GM23338 (cell line): ENCODE results near the gene YOD1. TPM values are rescaled to one million over a fixed set of nuclear protein-coding genes. Genes with fewer than 3 reads are reported as not detected.

Experiments used
- ATAC-seq: fragments of 200-7000 bp; cut with Tn5 transposase; 3 replicates; pipeline ENCODE4 v1.9.1; 2020
- DNase-seq: peaks from one replicate; pipeline ENCODE4 v3.0.0-alpha.2; 2015; ENCODE audit warnings: low spot score
- H2AFZ ChIP-seq: fragments of 200-600 bp; sonication (generic); 2 replicates; pipeline ENCODE4 v1.8.0; 2016; ENCODE audit warnings: antibody characterized with exemption, mild to moderate bottlenecking, moderate library complexity
- H3F3A ChIP-seq: fragments of 200-600 bp; sonication (generic); replicated peaks from 2 replicates; pipeline ENCODE4 v1.8.0; 2017; ENCODE audit warnings: antibody characterized with exemption, mixed run types, low read depth
- H3K27ac ChIP-seq: fragments of 200-600 bp; sonication (generic); 2 replicates; pipeline ENCODE4 v1.6.1; 2016; ENCODE audit warnings: low read depth
- H3K27me3 ChIP-seq: fragments of 200-600 bp; sonication (generic); 2 replicates; pipeline ENCODE4 v1.8.0; 2016; ENCODE audit warnings: mild to moderate bottlenecking, mixed run types, moderate library complexity; ENCODE audit not compliant: insufficient read depth
- H3K36me3 ChIP-seq: fragments of 200-600 bp; sonication (generic); 2 replicates; pipeline ENCODE4 v1.8.0; 2016; ENCODE audit warnings: mild to moderate bottlenecking; ENCODE audit not compliant: insufficient read depth
- H3K4me1 ChIP-seq: fragments of 200-600 bp; sonication (generic); 2 replicates; pipeline ENCODE4 v1.8.0; 2016; ENCODE audit warnings: mild to moderate bottlenecking, moderate library complexity; ENCODE audit not compliant: insufficient read depth
- H3K4me2 ChIP-seq: fragments of 200-600 bp; sonication (generic); 2 replicates; pipeline ENCODE4 v1.7.1; 2017; ENCODE audit warnings: mixed run types
- H3K4me3 ChIP-seq: fragments of 200-600 bp; sonication (generic); 2 replicates; pipeline ENCODE4 v1.6.1; 2016; ENCODE audit warnings: mixed run types
- H3K79me2 ChIP-seq: fragments of 200-600 bp; sonication (generic); replicated peaks from 2 replicates; pipeline ENCODE4 v1.8.0; 2017; ENCODE audit warnings: mild to moderate bottlenecking; ENCODE audit not compliant: insufficient read depth
- H3K9me2 ChIP-seq: fragments of 200-600 bp; sonication (generic); 2 replicates; pipeline ENCODE4 v1.8.0; 2017; ENCODE audit not compliant: insufficient read depth
- H4K20me1 ChIP-seq: fragments of 200-600 bp; sonication (generic); replicated peaks from 2 replicates; pipeline ENCODE4 v1.8.0; 2017; ENCODE audit warnings: mild to moderate bottlenecking; ENCODE audit not compliant: insufficient read depth
- H3K27ac Mint-ChIP-seq: 2 replicates; pipeline ENCODE4 v1.8.0; 2020; ENCODE audit warnings: inconsistent platforms, mild to moderate bottlenecking, moderate library complexity, mixed read lengths
- H3K27me3 Mint-ChIP-seq: 3 replicates; pipeline ENCODE4 v1.8.0; 2022; ENCODE audit warnings: low read depth, mild to moderate bottlenecking, moderate library complexity, mixed read lengths, inconsistent platforms; ENCODE audit not compliant: insufficient read depth, poor library complexity
- H3K36me3 Mint-ChIP-seq: 3 replicates; pipeline ENCODE4 v1.8.0; 2021; ENCODE audit warnings: low read depth, mild to moderate bottlenecking, inconsistent platforms, moderate library complexity, mixed read lengths
- H3K4me1 Mint-ChIP-seq: 3 replicates; pipeline ENCODE4 v1.8.0; 2020; ENCODE audit warnings: mild to moderate bottlenecking, inconsistent platforms, mixed read lengths
- H3K4me3 Mint-ChIP-seq: 3 replicates; pipeline ENCODE4 v1.8.0; 2021; ENCODE audit warnings: moderate library complexity, mild to moderate bottlenecking, inconsistent platforms, mixed read lengths
- H3K9me3 Mint-ChIP-seq: 3 replicates; pipeline ENCODE4 v1.8.0; 2020; ENCODE audit warnings: moderate library complexity, mild to moderate bottlenecking, inconsistent platforms, mixed read lengths
- EZH2 ChIP-seq: fragments of 200-600 bp; sonication (generic); IDR thresholded peaks from one replicate; pipeline ENCODE4 v1.8.0; 2017; ENCODE audit warnings: antibody characterized with exemption, mild to moderate bottlenecking, low read depth; ENCODE audit not compliant: unreplicated experiment
- JUNB ChIP-seq: IDR thresholded peaks from one replicate; pipeline ENCODE4 v1.6.1; 2016; ENCODE audit warnings: antibody characterized with exemption; ENCODE audit not compliant: unreplicated experiment
- POLR2AphosphoS5 ChIP-seq: IDR thresholded peaks from 2 replicates; pipeline ENCODE4 v1.6.1; 2016; ENCODE audit warnings: antibody characterized with exemption, low read depth
- STAT1 ChIP-seq: IDR thresholded peaks from one replicate; pipeline ENCODE4 v1.6.1; 2016; ENCODE audit warnings: antibody characterized with exemption; ENCODE audit not compliant: unreplicated experiment
- ZNF114 ChIP-seq: fragments of 250-450 bp; sonication (Bioruptor Pico); IDR thresholded peaks from 2 replicates; pipeline ENCODE4 v1.5.0; 2020; ENCODE audit warnings: mild to moderate bottlenecking, moderate library complexity
- ZNF331 ChIP-seq: fragments of 250-450 bp; sonication (Bioruptor Pico); IDR thresholded peaks from 2 replicates; pipeline ENCODE4 v1.5.0; 2020; ENCODE audit warnings: low read depth, mild to moderate bottlenecking, moderate library complexity
- polyA plus RNA-seq: library from polyadenylated mRNA; unstranded; fragments of >200 nt; fragmentation: Nextera tagmentation; extraction: Ambion mirVana; gene quantifications from 2 replicates; pipeline ENCODE4 v1.2.1, GENCODE V29; 2016
- total RNA-seq: library from RNA; depleted of rRNA; stranded (reverse); fragments of >200 nt; shearing (Covaris generic); gene quantifications from 2 replicates; pipeline ENCODE4 v1.2.3, GENCODE V29; 2014
- TF ChIP-seq, protein P1 (sequence below): IDR thresholded peaks from one replicate; pipeline ENCODE4 v1.6.1; 2018; ENCODE audit warnings: antibody characterized with exemption; ENCODE audit not compliant: unreplicated experiment
- TF ChIP-seq, protein P2 (sequence below), 2 experiments: fragments of 200-600 bp in 1 of 2; sonication (generic) in 1 of 2; conservative IDR thresholded peaks; 2 replicates each; pipeline versions ENCODE4 v1.5.1 to v1.6.1; 2016 to 2017; ENCODE audit warnings: antibody characterized with exemption in 2 of 2, low read depth in 2 of 2, mild to moderate bottlenecking in 2 of 2, moderate library complexity in 1 of 2
- TF ChIP-seq, protein P3 (sequence below): IDR thresholded peaks from 2 replicates; pipeline ENCODE4 v1.6.1; 2016; ENCODE audit warnings: antibody characterized with exemption
- TF ChIP-seq, protein P4 (sequence below): fragments of 250-450 bp; sonication (Bioruptor Pico); IDR thresholded peaks from 2 replicates; pipeline ENCODE4 v1.5.0; 2020; ENCODE audit warnings: mild to moderate bottlenecking, moderate library complexity

The YOD1 gene
- total and polyA plus RNA-seq, 2 experiments from 2014 or later, result 4.6 to 21.9 TPM

DNA sequence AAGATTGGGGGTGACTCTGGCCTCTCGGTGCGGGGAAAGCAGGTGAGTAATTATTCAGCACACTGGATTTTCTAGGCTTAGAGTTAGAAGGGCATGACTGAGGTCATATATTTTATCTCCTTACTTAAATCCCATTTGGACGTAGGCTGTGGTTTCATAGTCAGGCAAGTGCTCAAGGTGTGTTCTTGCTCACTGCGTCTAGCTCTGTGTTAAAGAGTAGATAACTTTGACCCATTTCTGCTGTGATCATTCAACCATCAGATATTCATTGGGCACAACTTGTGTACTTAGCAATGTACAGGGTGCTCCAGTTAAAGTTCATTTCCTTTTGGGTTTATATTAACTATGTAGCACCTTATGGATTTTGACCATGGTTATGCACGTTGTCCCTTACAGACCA is 16.7 kb upstream of the YOD1 start:
- H3K4me3 ChIP-seq, result no peak overlapping the region
- ATAC-seq (no peak), DNase-seq (no peak)
- no peaks in the 10 kb centered on the region for H3K9me2 ChIP-seq
- peaks cover 40% of the 10 kb centered on the region for H3K36me3 Mint-ChIP-seq
- H3K4me2 ChIP-seq, result no peak overlapping the region
- TF ChIP-seq, protein P1, sequence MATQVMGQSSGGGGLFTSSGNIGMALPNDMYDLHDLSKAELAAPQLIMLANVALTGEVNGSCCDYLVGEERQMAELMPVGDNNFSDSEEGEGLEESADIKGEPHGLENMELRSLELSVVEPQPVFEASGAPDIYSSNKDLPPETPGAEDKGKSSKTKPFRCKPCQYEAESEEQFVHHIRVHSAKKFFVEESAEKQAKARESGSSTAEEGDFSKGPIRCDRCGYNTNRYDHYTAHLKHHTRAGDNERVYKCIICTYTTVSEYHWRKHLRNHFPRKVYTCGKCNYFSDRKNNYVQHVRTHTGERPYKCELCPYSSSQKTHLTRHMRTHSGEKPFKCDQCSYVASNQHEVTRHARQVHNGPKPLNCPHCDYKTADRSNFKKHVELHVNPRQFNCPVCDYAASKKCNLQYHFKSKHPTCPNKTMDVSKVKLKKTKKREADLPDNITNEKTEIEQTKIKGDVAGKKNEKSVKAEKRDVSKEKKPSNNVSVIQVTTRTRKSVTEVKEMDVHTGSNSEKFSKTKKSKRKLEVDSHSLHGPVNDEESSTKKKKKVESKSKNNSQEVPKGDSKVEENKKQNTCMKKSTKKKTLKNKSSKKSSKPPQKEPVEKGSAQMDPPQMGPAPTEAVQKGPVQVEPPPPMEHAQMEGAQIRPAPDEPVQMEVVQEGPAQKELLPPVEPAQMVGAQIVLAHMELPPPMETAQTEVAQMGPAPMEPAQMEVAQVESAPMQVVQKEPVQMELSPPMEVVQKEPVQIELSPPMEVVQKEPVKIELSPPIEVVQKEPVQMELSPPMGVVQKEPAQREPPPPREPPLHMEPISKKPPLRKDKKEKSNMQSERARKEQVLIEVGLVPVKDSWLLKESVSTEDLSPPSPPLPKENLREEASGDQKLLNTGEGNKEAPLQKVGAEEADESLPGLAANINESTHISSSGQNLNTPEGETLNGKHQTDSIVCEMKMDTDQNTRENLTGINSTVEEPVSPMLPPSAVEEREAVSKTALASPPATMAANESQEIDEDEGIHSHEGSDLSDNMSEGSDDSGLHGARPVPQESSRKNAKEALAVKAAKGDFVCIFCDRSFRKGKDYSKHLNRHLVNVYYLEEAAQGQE, result no peak
- no peak for TF ChIP-seq STAT1
- no peak for TF ChIP-seq JUNB
- TF ChIP-seq ZNF331 (CRISPR knock-in tag), result no peak
- TF ChIP-seq, protein P2, sequence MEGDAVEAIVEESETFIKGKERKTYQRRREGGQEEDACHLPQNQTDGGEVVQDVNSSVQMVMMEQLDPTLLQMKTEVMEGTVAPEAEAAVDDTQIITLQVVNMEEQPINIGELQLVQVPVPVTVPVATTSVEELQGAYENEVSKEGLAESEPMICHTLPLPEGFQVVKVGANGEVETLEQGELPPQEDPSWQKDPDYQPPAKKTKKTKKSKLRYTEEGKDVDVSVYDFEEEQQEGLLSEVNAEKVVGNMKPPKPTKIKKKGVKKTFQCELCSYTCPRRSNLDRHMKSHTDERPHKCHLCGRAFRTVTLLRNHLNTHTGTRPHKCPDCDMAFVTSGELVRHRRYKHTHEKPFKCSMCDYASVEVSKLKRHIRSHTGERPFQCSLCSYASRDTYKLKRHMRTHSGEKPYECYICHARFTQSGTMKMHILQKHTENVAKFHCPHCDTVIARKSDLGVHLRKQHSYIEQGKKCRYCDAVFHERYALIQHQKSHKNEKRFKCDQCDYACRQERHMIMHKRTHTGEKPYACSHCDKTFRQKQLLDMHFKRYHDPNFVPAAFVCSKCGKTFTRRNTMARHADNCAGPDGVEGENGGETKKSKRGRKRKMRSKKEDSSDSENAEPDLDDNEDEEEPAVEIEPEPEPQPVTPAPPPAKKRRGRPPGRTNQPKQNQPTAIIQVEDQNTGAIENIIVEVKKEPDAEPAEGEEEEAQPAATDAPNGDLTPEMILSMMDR (conservative IDR thresholded peaks at IDR 0.05; ENCODE audit: low read depth in 2 of 2), result no peak
- TF ChIP-seq ZNF114, result no peak
- TF ChIP-seq, protein P3, sequence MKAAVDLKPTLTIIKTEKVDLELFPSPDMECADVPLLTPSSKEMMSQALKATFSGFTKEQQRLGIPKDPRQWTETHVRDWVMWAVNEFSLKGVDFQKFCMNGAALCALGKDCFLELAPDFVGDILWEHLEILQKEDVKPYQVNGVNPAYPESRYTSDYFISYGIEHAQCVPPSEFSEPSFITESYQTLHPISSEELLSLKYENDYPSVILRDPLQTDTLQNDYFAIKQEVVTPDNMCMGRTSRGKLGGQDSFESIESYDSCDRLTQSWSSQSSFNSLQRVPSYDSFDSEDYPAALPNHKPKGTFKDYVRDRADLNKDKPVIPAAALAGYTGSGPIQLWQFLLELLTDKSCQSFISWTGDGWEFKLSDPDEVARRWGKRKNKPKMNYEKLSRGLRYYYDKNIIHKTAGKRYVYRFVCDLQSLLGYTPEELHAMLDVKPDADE, result no peak
- TF ChIP-seq EZH2, result no peak
- TF ChIP-seq, protein P4, sequence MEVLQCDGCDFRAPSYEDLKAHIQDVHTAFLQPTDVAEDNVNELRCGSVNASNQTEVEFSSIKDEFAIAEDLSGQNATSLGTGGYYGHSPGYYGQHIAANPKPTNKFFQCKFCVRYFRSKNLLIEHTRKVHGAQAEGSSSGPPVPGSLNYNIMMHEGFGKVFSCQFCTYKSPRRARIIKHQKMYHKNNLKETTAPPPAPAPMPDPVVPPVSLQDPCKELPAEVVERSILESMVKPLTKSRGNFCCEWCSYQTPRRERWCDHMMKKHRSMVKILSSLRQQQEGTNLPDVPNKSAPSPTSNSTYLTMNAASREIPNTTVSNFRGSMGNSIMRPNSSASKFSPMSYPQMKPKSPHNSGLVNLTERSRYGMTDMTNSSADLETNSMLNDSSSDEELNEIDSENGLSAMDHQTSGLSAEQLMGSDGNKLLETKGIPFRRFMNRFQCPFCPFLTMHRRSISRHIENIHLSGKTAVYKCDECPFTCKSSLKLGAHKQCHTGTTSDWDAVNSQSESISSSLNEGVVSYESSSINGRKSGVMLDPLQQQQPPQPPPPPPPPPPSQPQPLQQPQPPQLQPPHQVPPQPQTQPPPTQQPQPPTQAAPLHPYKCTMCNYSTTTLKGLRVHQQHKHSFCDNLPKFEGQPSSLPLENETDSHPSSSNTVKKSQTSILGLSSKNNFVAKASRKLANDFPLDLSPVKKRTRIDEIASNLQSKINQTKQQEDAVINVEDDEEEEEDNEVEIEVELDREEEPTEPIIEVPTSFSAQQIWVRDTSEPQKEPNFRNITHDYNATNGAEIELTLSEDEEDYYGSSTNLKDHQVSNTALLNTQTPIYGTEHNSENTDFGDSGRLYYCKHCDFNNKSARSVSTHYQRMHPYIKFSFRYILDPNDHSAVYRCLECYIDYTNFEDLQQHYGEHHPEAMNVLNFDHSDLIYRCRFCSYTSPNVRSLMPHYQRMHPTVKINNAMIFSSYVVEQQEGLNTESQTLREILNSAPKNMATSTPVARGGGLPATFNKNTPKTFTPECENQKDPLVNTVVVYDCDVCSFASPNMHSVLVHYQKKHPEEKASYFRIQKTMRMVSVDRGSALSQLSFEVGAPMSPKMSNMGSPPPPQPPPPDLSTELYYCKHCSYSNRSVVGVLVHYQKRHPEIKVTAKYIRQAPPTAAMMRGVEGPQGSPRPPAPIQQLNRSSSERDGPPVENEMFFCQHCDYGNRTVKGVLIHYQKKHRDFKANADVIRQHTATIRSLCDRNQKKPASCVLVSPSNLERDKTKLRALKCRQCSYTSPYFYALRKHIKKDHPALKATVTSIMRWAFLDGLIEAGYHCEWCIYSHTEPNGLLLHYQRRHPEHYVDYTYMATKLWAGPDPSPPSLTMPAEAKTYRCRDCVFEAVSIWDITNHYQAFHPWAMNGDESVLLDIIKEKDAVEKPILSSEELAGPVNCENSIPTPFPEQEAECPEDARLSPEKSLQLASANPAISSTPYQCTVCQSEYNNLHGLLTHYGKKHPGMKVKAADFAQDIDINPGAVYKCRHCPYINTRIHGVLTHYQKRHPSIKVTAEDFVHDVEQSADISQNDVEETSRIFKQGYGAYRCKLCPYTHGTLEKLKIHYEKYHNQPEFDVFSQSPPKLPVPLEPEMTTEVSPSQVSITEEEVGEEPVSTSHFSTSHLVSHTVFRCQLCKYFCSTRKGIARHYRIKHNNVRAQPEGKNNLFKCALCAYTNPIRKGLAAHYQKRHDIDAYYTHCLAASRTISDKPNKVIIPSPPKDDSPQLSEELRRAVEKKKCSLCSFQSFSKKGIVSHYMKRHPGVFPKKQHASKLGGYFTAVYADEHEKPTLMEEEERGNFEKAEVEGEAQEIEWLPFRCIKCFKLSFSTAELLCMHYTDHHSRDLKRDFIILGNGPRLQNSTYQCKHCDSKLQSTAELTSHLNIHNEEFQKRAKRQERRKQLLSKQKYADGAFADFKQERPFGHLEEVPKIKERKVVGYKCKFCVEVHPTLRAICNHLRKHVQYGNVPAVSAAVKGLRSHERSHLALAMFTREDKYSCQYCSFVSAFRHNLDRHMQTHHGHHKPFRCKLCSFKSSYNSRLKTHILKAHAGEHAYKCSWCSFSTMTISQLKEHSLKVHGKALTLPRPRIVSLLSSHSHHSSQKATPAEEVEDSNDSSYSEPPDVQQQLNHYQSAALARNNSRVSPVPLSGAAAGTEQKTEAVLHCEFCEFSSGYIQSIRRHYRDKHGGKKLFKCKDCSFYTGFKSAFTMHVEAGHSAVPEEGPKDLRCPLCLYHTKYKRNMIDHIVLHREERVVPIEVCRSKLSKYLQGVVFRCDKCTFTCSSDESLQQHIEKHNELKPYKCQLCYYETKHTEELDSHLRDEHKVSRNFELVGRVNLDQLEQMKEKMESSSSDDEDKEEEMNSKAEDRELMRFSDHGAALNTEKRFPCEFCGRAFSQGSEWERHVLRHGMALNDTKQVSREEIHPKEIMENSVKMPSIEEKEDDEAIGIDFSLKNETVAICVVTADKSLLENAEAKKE (CRISPR knock-in tag), result no peak
- TF ChIP-seq POLR2AphosphoS5, result no peak
- no peaks in the 10 kb centered on the region for H3K4me1 ChIP-seq
- H3K4me1 Mint-ChIP-seq, result no peaks in the 10 kb centered on the region
- no peaks in the 10 kb centered on the region for H3F3A ChIP-seq
- H3K4me3 Mint-ChIP-seq, result no peak overlapping the region
- H3K27ac Mint-ChIP-seq, result no peak overlapping the region
- H3K36me3 ChIP-seq, result peaks cover 5% of the 10 kb centered on the region
- no peak overlapping the region for H3K27ac ChIP-seq
- no peaks in the 10 kb centered on the region for H3K27me3 Mint-ChIP-seq
- no peaks in the 10 kb centered on the region for H4K20me1 ChIP-seq
- H3K27me3 ChIP-seq, result no peaks in the 10 kb centered on the region
- H3K9me3 Mint-ChIP-seq, result no peaks in the 10 kb centered on the region
- H2AFZ ChIP-seq, result no peak overlapping the region
- H3K79me2 ChIP-seq, result no peaks in the 10 kb centered on the region
